Measurements from ENCODE around the gene HSPD1. TPM values are rescaled to one million over a fixed set of nuclear protein-coding genes. Genes with fewer than 3 reads are reported as not detected.

HSPD1 gene
- total and polyA plus RNA-seq, 9 donors: 154 to 306 (median 275) TPM

DNA sequence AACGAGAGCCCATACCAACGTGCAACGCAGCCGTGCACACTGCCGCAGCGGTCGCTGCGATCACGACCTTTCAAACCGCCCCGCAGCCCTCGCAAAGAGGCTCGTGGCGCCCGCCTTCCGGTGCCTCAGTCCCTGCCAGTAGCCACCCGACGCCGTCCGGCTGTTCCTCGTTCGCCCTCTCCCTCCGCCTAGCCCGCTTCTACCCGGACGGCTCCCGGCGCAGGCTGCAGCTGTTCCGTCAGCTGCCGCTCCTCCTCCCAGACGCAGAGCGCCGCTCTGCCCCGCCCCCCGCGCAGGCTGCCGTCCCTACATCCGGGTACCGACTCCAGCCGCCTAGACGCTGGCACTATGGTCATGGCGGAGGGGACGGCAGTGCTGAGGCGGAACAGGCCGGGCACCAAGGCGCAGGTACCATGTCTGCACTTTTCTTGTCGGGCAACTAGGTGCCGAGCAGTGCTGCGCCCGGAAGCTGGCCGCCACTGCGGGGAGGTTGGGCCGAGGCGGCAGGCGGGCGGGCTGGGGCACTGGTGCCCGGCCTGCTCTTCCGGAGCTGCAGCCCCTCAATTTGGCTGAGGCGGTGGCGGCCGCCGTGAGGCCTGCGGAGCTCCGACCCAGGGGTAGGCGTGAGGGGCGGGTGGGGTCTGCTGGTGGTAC, 16.2 kb upstream of the HSPD1 start, which contains the start of gene MOB4:
MOB4 (plus strand) TSS at position 328 of the 654 bp plus-strand sequence; CDS start at position 349, 21 bp downstream.
- H3K4me1 ChIP-seq (ENCODE audit: control insufficient read depth, insufficient read depth, low read length): peaks cover 4% of the 10 kb centered on the region
- no peaks in the 10 kb centered on the region for H3K9me3 ChIP-seq (replicated peaks; ENCODE audit: control insufficient read depth, low read depth, low read length)
- H3K36me3 ChIP-seq (ENCODE audit: control insufficient read depth, insufficient read depth, low read length): peaks cover 2% of the 10 kb centered on the region
- H3K27me3 ChIP-seq (ENCODE audit: control insufficient read depth, insufficient read depth, low read length): no peaks in the 10 kb centered on the region
- H3K4me3 ChIP-seq (ENCODE audit: low read length): peak within 1 kb of the TSS; percentile 90
- H3K27ac ChIP-seq (ENCODE audit: low read length): peak within 1 kb of the TSS; percentile 96
- WGBS (ENCODE audit: insufficient coverage): under 1% methylated on average over 58 of the region's 66 CpGs
- peak; percentile 98 for DNase-seq

DNA sequence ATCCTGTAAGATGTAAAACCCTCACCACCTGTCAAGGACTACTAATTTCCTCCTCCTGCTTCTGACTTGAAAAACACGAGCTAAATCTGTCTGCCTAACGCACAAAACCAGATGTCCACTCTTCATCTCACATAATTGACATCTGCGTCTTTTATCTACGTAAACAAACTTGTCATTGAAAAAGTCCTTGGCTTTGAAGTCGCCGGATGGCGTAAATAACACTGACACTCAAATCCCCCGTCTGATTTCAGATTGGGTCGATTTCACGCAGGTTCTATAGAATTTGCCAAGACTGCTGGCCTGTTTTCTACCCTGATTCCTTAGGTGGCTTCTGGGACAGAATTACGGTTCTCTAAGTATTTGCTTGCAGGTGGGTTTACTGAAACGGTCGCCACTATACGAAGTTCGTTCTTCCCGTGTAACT, 15.7 kb upstream of the HSPD1 start:
- H3K27ac ChIP-seq (ENCODE audit: low read length): peak overlapping the region; percentile 96
- WGBS (ENCODE audit: insufficient coverage): 0% methylated on average over 15 of the region's 16 CpGs
- H3K9me3 ChIP-seq (replicated peaks; ENCODE audit: control insufficient read depth, low read depth, low read length): no peaks in the 10 kb centered on the region
- H3K27me3 ChIP-seq (ENCODE audit: control insufficient read depth, insufficient read depth, low read length): no peaks in the 10 kb centered on the region
- no peaks in the 10 kb centered on the region for H3K36me3 ChIP-seq (ENCODE audit: control insufficient read depth, insufficient read depth, low read length)
- peak; percentile 71 for DNase-seq
- H3K4me3 ChIP-seq (ENCODE audit: low read length): peak overlapping the region; percentile 90
- peaks cover 4% of the 10 kb centered on the region for H3K4me1 ChIP-seq (ENCODE audit: control insufficient read depth, insufficient read depth, low read length)

DNA sequence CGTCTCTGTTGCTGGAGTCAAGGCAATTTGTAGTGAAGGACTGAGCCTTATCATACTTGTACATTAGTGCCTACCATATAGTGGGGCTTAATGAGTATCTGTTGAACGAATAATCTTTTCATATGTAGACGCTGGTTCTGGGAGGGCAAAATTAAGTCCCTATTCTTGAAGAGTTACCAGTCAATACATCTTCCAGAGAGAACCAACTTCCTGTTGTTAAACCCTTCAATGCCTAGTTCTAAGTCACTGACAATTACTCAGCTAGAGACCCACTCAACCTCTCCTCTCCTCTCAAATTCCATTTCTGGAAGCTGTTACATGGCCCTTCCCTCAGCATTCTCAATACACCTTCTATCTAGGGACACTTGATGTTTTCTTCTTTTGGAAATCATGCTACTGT, 15.1 kb upstream of the HSPD1 start:
- Histone ChIP-seq H3K9me3 (replicated peaks; ENCODE audit: control insufficient read depth, low read depth, low read length) (no peaks in the 10 kb centered on the region), H3K27ac (ENCODE audit: low read length) (peak overlapping the region; percentile 96), H3K4me3 (ENCODE audit: low read length) (peak overlapping the region; percentile 90), H3K36me3 (ENCODE audit: control insufficient read depth, insufficient read depth, low read length) (no peaks in the 10 kb centered on the region), H3K4me1 (ENCODE audit: control insufficient read depth, insufficient read depth, low read length) (peaks cover 4% of the 10 kb centered on the region), H3K27me3 (ENCODE audit: control insufficient read depth, insufficient read depth, low read length) (no peaks in the 10 kb centered on the region)
- DNase-seq: peak; percentile 9
- no CpG with 5 or more reads among the region's 3 CpGs for WGBS (ENCODE audit: insufficient coverage)

GRCh38 chr2:197513915-197514314, 14.3 kb upstream of the HSPD1 start:
- no peak for DNase-seq
- Histone ChIP-seq H3K4me3 (ENCODE audit: low read length) (no peak overlapping the region), H3K36me3 (ENCODE audit: control insufficient read depth, insufficient read depth, low read length) (no peaks in the 10 kb centered on the region), H3K27ac (ENCODE audit: low read length) (no peak overlapping the region), H3K4me1 (ENCODE audit: control insufficient read depth, insufficient read depth, low read length) (peaks cover 4% of the 10 kb centered on the region), H3K27me3 (ENCODE audit: control insufficient read depth, insufficient read depth, low read length) (no peaks in the 10 kb centered on the region), H3K9me3 (replicated peaks; ENCODE audit: control insufficient read depth, low read depth, low read length) (no peaks in the 10 kb centered on the region)
- WGBS (ENCODE audit: insufficient coverage): 84% methylated on average over 3 of the region's 5 CpGs

GRCh38 chr2:197506658-197507057, 7.0 kb upstream of the HSPD1 start:
- Histone ChIP-seq H3K9me3 (replicated peaks; ENCODE audit: control insufficient read depth, low read depth, low read length) (no peaks in the 10 kb centered on the region), H3K27me3 (ENCODE audit: control insufficient read depth, insufficient read depth, low read length) (no peaks in the 10 kb centered on the region), H3K4me3 (ENCODE audit: low read length) (no peak overlapping the region), H3K4me1 (ENCODE audit: control insufficient read depth, insufficient read depth, low read length) (peaks cover 2% of the 10 kb centered on the region), H3K27ac (ENCODE audit: low read length) (no peak overlapping the region), H3K36me3 (ENCODE audit: control insufficient read depth, insufficient read depth, low read length) (peaks cover 24% of the 10 kb centered on the region)
- no peak for DNase-seq
- WGBS (ENCODE audit: insufficient coverage): no CpG with 5 or more reads among the region's 5 CpGs

DNA sequence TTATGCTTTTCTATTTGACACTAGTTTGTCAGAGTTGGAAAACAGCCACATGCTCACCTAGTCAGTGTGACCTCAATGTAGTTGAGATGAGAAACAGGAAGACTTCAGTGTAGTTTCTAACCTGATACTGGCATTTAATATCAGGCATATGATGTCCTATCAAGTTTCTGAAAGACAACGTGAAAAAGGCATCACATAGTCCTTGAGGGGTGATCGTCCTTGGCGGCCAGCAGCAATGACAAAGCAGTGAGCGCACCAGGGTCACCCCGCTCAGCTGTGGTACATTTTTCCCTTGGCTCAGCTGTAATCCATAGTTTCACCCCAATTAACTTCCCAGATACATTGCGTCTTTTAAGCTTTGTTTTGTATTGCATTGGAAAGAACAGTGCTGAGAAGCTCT, 4.9 kb upstream of the HSPD1 start:
- Histone ChIP-seq H3K4me3 (ENCODE audit: low read length) (no peak overlapping the region), H3K27me3 (ENCODE audit: control insufficient read depth, insufficient read depth, low read length) (no peaks in the 10 kb centered on the region), H3K36me3 (ENCODE audit: control insufficient read depth, insufficient read depth, low read length) (peaks cover 24% of the 10 kb centered on the region), H3K9me3 (replicated peaks; ENCODE audit: control insufficient read depth, low read depth, low read length) (no peaks in the 10 kb centered on the region), H3K27ac (ENCODE audit: low read length) (no peak overlapping the region), H3K4me1 (ENCODE audit: control insufficient read depth, insufficient read depth, low read length) (peaks cover 6% of the 10 kb centered on the region)
- WGBS (ENCODE audit: insufficient coverage): 100% methylated on average over 2 of the region's 6 CpGs
- DNase-seq: no peak

- WGBS (ENCODE audit: insufficient coverage): no CpG with 5 or more reads among the region's 2 CpGs
- Histone ChIP-seq H3K4me3 (ENCODE audit: low read length) (no peak overlapping the region), H3K4me1 (ENCODE audit: control insufficient read depth, insufficient read depth, low read length) (peaks cover 6% of the 10 kb centered on the region), H3K27ac (ENCODE audit: low read length) (no peak overlapping the region), H3K36me3 (ENCODE audit: control insufficient read depth, insufficient read depth, low read length) (peaks cover 24% of the 10 kb centered on the region), H3K27me3 (ENCODE audit: control insufficient read depth, insufficient read depth, low read length) (no peaks in the 10 kb centered on the region), H3K9me3 (replicated peaks; ENCODE audit: control insufficient read depth, low read depth, low read length) (no peaks in the 10 kb centered on the region)
- DNase-seq: no peak
Observed at GRCh38 chr2:197504000-197504399, 4.4 kb upstream of the HSPD1 start.

DNA sequence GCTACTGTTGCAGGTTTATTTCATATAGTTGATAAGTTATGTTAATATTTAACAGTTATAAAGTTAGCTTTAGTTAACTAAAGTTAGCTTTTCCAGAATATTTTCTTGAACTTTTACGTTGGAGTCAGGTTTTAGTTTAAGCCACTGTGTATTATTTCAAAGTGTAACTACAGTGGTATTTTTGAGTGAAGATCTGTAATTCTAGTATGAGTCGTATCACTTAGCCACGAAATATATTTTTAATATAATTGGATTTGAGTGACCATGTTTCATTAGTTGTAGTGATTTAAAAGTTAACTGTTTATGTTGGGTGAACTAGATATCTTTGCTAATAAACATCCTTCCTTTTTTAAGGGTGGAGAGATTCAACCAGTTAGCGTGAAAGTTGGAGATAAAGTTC, 3.0 kb upstream of the HSPD1 start:
- WGBS (ENCODE audit: insufficient coverage): no CpG with 5 or more reads among the region's 4 CpGs
- Histone ChIP-seq H3K4me3 (ENCODE audit: low read length) (no peak overlapping the region), H3K9me3 (replicated peaks; ENCODE audit: control insufficient read depth, low read depth, low read length) (no peaks in the 10 kb centered on the region), H3K4me1 (ENCODE audit: control insufficient read depth, insufficient read depth, low read length) (peaks cover 14% of the 10 kb centered on the region), H3K27me3 (ENCODE audit: control insufficient read depth, insufficient read depth, low read length) (no peaks in the 10 kb centered on the region), H3K27ac (ENCODE audit: low read length) (no peak overlapping the region), H3K36me3 (ENCODE audit: control insufficient read depth, insufficient read depth, low read length) (peaks cover 27% of the 10 kb centered on the region)
- DNase-seq: no peak

DNA sequence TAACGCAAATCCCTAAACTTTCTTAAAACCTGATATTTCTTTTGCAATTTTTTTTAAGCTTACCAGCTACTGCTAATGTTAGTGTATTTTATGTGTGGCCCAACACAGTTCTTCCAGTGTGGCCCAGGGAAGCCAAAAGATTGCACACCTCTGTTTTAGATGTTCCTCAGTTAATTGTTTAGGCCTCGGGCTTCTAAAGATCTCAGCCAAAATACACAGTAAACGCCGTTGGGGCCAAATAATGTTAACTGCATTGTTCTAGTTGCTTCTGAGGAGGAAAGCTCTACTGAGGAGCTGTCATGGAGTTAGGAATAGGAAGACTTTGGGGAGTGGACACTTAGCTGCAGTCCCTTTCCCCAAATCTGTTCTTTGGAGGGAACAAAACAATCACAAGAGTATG, 2.6 kb upstream of the HSPD1 start:
- WGBS (ENCODE audit: insufficient coverage): no CpG with 5 or more reads among the region's 4 CpGs
- H3K27ac ChIP-seq (ENCODE audit: low read length): no peak overlapping the region
- peaks cover 16% of the 10 kb centered on the region for H3K4me1 ChIP-seq (ENCODE audit: control insufficient read depth, insufficient read depth, low read length)
- peaks cover 30% of the 10 kb centered on the region for H3K36me3 ChIP-seq (ENCODE audit: control insufficient read depth, insufficient read depth, low read length)
- no peak for DNase-seq
- no peak overlapping the region for H3K4me3 ChIP-seq (ENCODE audit: low read length)
- no peaks in the 10 kb centered on the region for H3K9me3 ChIP-seq (replicated peaks; ENCODE audit: control insufficient read depth, low read depth, low read length)
- H3K27me3 ChIP-seq (ENCODE audit: control insufficient read depth, insufficient read depth, low read length): no peaks in the 10 kb centered on the region

- Histone ChIP-seq H3K36me3 (ENCODE audit: control insufficient read depth, insufficient read depth, low read length) (peaks cover 35% of the 10 kb centered on the region), H3K9me3 (replicated peaks; ENCODE audit: control insufficient read depth, low read depth, low read length) (no peaks in the 10 kb centered on the region), H3K27ac (ENCODE audit: low read length) (peak overlapping the region; percentile 96), H3K4me3 (ENCODE audit: low read length) (peak overlapping the region; percentile 98), H3K4me1 (ENCODE audit: control insufficient read depth, insufficient read depth, low read length) (peaks cover 16% of the 10 kb centered on the region), H3K27me3 (ENCODE audit: control insufficient read depth, insufficient read depth, low read length) (no peaks in the 10 kb centered on the region)
- WGBS (ENCODE audit: insufficient coverage): 0% methylated on average over 16 of the region's 30 CpGs
- peak; percentile 48 for DNase-seq
Observed at GRCh38 chr2:197500503-197501131, 977 bp upstream of the HSPD1 start.

Data from muscle of leg (tissue), 11 donors.